ENCODE measurements around the gene MTARC1. TPM values are rescaled to one million over a fixed set of nuclear protein-coding genes. Genes with fewer than 3 reads are reported as not detected.

The MTARC1 gene
- polyA plus RNA-seq, 4 donors: 6.3 to 26.2 (median 18.9) TPM

GRCh38 chr1:220769205-220769604, 17.5 kb upstream of the MTARC1 start:
- DNase-seq (ENCODE audit: low read depth in 4 of 4, low spot score in 3 of 4): no peak

- no peak for DNase-seq (ENCODE audit: low read depth in 4 of 4, low spot score in 3 of 4)
Measured at GRCh38 chr1:220770245-220770913, 16.3 kb upstream of the MTARC1 start.

- no peak for DNase-seq (ENCODE audit: low read depth in 4 of 4, low spot score in 3 of 4)
Measured at GRCh38 chr1:220772846-220773245, 13.9 kb upstream of the MTARC1 start.

- DNase-seq (ENCODE audit: low read depth in 4 of 4, low spot score in 3 of 4): no peak
Measured at GRCh38 chr1:220775240-220775853, 11.4 kb upstream of the MTARC1 start.

- DNase-seq (ENCODE audit: low read depth in 4 of 4, low spot score in 3 of 4): no peak
Measured at GRCh38 chr1:220776254-220776653, 10.5 kb upstream of the MTARC1 start.

- DNase-seq (ENCODE audit: low read depth in 4 of 4, low spot score in 3 of 4): peak in 1 of 4 donors; percentile 47
Measured at GRCh38 chr1:220776720-220777326, 9.9 kb upstream of the MTARC1 start.

GRCh38 chr1:220783453-220783852, 3.3 kb upstream of the MTARC1 start:
- no peak for DNase-seq (ENCODE audit: low read depth in 4 of 4, low spot score in 3 of 4)

- no peak for DNase-seq (ENCODE audit: low read depth in 4 of 4, low spot score in 3 of 4)
Measured at GRCh38 chr1:220784751-220785150, 2.0 kb upstream of the MTARC1 start.

- no peak for DNase-seq (ENCODE audit: low read depth in 4 of 4, low spot score in 3 of 4)
Measured at GRCh38 chr1:220785166-220786056, 1.3 kb upstream of the MTARC1 start.

GRCh38 chr1:220786057-220786336, 716 bp upstream of the MTARC1 start:
- no peak for DNase-seq (ENCODE audit: low read depth in 4 of 4, low spot score in 3 of 4)

GRCh38 chr1:220787069-220787619, 431 bp downstream of the MTARC1 start:
- DNase-seq (ENCODE audit: low read depth in 4 of 4, low spot score in 3 of 4): peak in 1 of 4 donors; percentile 52

- no peak for DNase-seq (ENCODE audit: low read depth in 4 of 4, low spot score in 3 of 4)
Measured at GRCh38 chr1:220788900-220789299, 2.2 kb downstream of the MTARC1 start.

GRCh38 chr1:220789532-220790147, 2.9 kb downstream of the MTARC1 start:
- no peak for DNase-seq (ENCODE audit: low read depth in 4 of 4, low spot score in 3 of 4)

GRCh38 chr1:220791285-220791684, 4.6 kb downstream of the MTARC1 start:
- no peak for DNase-seq (ENCODE audit: low read depth in 4 of 4, low spot score in 3 of 4)

- no peak for DNase-seq (ENCODE audit: low read depth in 4 of 4, low spot score in 3 of 4)
Measured at GRCh38 chr1:220791956-220792355, 5.2 kb downstream of the MTARC1 start.

GRCh38 chr1:220796530-220796929, 9.8 kb downstream of the MTARC1 start:
- no peak for DNase-seq (ENCODE audit: low read depth in 4 of 4, low spot score in 3 of 4)

GRCh38 chr1:220797044-220797443, 10.3 kb downstream of the MTARC1 start:
- no peak for DNase-seq (ENCODE audit: low read depth in 4 of 4, low spot score in 3 of 4)

- no peak for DNase-seq (ENCODE audit: low read depth in 4 of 4, low spot score in 3 of 4)
Measured at GRCh38 chr1:220797553-220797952, 10.8 kb downstream of the MTARC1 start.

- no peak for DNase-seq (ENCODE audit: low read depth in 4 of 4, low spot score in 3 of 4)
Measured at GRCh38 chr1:220798338-220798737, 11.6 kb downstream of the MTARC1 start.

GRCh38 chr1:220800262-220800661, 13.5 kb downstream of the MTARC1 start:
- no peak for DNase-seq (ENCODE audit: low read depth in 4 of 4, low spot score in 3 of 4)
